HG03064 (cell line): ENCODE data around the gene ELAVL1.
"Not testable (repeated sequence)": the region's sequence is repeated elsewhere in the genome, so short reads cannot be mapped to it uniquely, and the experiment has no call there.

Experiments
- ATAC-seq: cut with Tn5 transposase; IDR thresholded peaks from one replicate; pipeline ENCODE4 v1.9.1; 2021; ENCODE audit warnings: low read depth; ENCODE audit not compliant: unreplicated experiment

The ELAVL1 gene

GRCh38 chr19:7926021-7926726, 79.3 kb downstream of the ELAVL1 start, which contains the start of gene CTXN1:
CTXN1 (minus strand) TSS chr19:7926135; CDS start chr19:7925538, 597 bp downstream.
- no peak for ATAC-seq

DNA sequence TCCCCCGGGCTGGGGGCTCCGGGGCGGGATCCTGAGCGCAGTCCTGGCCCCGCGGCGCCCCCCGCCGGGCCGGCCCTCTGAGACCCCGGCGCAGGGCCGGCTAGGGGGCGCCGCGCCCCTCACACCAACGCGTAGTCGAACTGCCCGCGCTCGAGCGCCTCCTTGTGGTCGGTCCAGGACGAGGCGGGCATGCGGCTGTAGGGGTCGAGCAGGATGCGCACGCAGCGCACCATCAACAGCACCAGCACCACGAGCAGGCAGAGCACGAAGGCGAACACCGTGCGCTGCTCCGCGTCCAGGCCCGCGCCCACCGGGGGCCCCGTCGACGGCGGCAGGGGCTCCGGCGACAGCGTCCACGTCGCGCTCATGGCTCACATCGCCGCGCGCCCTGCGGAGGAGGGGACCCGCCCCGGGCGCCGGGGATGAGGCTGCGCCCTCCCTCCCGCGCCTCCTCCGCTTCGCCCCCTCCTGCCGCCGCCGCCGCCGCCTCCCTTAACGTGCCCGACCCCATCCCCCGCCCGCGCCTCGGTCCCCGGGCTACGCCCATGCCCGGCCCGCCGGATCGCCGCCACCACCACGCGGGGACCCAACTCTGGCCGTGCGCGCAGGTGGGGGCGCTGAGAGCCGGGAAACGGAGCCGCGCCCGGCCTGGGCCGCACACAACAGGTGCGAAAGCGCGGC, 80.1 kb downstream of the ELAVL1 start:
- ATAC-seq, result no peak

DNA sequence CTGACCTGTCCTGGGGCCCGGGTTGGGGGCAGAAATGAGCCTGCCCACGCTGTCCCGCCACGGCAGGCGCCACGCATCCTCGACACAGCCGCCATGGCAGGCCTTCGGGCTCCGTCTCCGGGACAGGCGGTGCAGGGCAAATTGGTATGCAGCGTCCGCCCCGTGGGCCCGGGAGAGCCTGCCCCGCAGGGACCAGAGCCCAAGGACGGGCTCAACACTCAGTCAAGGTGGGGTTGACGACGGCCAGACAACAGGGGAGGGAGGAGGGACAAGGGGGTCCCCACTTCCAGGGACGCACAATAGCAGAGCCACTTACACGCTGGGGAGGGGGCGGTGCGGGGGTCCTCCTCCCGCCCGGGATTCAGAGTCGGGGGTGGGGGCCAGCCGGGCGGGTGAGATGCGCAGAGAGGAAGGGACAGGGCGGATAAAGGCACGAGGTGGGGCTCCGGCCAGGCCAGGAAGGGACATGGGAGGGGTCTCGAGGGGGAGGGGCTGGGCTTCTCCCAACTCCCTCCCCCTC, 80.7 kb downstream of the ELAVL1 start:
- ATAC-seq, result no peak

- ATAC-seq, result no peak
These were observed 81.2 kb downstream of the ELAVL1 start for GRCh38 chr19:7924241-7924640.

DNA sequence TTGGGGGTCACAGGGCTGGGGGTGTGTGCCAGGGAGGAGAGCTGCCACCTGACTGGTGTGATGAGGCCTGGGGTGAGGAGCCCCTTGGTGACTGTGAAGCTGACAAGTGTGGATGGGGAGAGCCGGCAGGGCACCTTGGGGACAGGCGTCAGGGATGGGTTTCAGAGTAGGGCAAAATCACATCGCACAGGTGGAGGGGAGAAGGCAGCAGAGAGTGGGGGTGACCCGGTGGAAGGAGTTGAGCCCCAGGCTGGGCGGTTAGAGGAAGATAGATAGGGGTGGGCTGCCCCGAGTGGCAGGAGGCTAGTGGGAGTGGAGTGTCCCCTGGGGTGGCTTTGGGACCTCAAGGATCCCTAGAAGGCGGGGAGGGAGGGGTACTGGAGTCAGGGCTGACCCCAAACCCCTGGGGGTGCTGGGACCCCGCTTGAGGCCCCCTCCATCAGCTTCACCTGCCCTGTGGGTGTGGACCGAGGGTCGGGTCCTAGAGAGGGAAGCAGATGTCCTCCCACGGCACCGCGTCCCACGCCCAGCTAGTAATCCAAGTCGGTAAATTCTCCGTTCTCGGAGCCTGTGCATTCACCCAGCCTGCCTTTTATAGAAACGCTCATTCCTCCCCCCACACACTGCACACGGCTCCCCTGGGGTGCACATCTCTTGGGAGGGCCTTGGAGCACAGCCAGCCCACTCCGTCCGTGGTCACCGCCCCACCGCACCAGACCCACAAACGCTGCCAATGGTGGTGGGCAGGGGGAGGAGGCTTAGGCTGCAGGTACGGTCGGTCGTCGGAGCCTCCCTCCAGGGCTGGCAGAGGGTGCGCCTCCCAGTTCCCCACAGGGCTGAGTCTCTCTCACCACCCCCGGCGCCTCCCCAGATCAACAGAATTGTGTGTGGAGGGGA, 81.9 kb downstream of the ELAVL1 start:
- no peak for ATAC-seq

GRCh38 chr19:7922836-7923195, 82.6 kb downstream of the ELAVL1 start:
- no peak for ATAC-seq

- ATAC-seq, result no peak
These were observed 83.2 kb downstream of the ELAVL1 start for GRCh38 chr19:7921967-7922835.

DNA sequence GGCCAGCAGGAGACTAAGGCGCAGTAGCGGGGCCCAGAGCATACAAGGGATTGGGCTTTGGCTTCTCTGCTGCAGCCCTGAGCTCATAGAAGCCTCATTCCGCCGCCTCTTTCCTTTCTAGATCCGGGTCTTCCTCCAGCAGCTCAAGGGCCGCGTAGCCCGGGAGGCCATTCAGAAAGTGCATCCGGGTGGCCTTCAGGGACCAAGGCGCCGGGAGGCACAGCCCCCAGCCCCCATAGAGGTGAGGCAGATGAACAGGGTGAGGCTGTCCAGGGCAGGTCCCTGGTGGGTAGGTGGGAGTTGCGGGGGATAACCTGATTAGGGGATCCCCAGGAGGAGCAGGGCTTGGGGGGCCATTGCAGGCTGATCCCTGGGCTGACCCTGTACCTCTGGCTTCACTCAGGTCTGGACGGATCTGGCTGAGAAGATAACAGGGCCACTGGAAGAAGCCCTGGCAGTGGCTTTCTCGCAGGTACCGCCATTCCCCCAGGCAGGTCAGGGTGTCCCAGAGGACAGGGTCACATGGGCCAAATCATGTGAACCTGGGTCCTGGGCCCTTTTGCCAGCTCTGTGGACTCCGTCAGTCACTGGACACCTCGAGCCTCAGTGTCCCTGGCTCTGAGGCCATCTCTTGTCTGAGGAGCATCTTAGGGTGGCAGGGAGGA, 84.0 kb downstream of the ELAVL1 start:
- ATAC-seq, result no peak

DNA sequence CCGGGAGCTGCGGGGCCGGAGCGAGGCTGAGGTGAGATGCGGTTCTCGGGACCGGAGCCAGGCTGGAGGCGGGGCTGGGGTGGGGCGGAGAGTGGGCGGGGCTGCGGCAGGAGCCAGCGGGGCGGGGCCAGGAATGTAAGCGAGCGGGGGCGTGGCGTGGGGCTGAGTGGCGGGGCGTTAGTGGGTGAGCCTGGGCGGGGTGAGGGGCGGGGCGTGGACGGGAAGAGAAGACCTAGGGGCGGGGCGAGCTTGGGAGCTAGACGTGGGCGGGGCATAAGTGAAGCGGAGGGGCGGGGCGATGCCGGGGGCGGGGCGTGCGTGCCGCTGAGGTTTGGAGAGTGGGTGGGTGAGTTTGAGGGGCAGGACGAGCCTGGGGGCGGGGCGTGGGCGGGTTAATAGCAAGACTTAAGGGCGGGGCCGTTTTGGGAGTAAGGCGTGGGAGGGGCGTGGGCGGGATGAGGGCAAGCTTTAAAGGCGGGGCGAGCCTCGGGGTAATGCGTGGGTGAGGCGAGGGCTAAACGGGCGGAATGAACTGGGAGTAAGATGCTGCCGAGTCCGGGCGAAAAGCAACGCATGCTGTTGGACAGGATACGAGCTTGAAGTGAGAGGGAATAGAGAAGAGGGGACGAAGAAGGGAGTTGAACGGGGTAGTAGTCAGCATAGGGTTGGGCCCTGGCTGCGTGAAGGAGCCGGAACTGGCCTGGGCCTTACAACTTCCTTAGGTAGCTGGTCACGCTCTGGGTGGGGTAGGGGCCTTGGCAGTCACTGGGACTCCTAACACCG, 84.7 kb downstream of the ELAVL1 start:
- ATAC-seq, result no peak

- ATAC-seq, result no peak
These were observed 85.6 kb downstream of the ELAVL1 start, which contains the start of gene SNAPC2 for GRCh38 chr19:7919610-7920518. SNAPC2 (plus strand) TSS chr19:7920338; CDS start chr19:7920367, 29 bp downstream.

DNA sequence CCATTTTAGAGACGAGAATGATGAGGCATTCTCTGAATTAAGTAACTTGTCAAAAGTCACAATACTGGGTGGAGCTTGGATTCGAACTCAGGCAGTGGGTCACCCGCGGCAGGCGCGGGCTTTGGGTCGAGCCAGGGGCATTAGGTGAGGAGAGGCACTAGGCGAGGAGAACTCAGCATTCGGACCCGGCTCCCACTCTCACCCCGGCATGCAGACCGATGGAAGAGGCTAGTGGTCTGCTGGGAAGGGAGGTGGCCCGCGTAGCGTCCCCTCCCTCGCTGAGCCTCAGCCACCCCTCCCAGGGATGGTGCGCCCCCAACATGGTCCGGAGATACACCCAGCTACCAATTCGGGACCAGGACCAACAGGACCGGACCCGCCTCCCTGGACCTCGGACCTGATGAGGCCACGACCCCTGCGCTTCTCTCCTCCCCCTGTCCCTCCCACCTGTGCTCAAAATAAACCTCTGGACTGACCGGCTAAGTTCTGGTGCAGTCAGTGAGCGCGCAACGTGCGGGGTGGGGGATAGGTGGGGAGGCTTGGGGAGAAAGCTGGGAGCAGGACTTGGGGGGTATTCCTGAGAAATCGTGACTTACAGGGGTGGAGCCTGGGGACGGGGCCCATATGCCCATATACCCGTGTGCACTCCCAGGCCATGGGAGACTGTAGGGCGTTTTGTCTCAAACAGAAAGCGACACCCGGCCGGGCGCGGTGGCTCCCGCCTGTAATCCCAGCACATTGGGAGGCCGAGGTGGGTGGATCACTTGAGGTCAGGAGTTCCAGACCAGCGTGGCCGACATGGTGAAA, 86.6 kb downstream of the ELAVL1 start:
- ATAC-seq, result no peak

DNA sequence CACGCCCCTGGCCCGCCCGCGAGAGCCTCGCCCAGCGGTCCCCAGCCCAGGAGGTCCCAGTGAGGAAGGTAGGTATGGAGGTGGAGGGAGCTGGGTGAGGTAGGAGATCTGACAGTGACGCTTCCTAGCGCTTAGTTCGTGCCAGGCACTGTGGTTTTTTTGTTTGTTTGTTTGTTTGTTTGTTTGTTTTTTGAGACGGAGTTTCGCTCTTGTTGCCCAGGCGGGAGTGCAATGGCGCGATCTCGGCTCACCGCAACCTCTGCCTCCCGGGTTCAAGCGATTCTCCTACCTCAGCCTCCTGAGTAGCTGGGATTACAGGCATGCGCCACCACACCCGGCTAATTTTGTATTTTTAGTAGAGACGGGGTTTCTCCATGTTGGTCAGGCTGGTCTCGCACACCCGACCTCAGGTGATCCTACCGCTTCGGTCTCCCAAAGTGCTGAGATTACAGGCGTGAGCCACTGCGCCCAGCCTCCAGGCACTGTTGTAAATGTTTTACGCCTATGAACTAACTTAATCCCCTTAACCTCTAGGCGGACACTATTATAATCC, 87.3 kb downstream of the ELAVL1 start:
- ATAC-seq, result not testable (repeated sequence)

- ATAC-seq, result no peak
These were observed 88.0 kb downstream of the ELAVL1 start for GRCh38 chr19:7917267-7918061.

DNA sequence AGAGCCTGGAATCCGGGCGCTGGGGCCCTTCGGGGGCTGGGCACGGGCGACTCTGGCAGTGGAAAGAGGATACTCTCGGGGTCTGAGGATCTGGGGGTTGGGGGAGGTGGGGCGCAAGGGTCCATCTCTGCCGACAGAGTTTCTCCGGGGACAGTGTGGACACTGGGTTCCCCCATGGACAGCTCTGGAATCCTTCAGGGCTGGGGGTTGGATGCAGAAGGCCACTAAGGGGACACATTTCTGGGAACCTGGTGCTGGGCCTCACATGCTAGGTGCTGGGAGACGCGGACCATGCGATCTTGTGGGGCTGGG, 88.5 kb downstream of the ELAVL1 start:
- ATAC-seq, result no peak

GRCh38 chr19:7916103-7916954, 89.1 kb downstream of the ELAVL1 start:
- no peak for ATAC-seq
